ENCODE measurements around the gene MYL10. TPM values are rescaled to one million over a fixed set of nuclear protein-coding genes. Genes with fewer than 3 reads are reported as not detected.

The MYL10 gene
- total RNA-seq, 4 donors from 2014 or later, result 6.3 TPM; not detected in 3

DNA sequence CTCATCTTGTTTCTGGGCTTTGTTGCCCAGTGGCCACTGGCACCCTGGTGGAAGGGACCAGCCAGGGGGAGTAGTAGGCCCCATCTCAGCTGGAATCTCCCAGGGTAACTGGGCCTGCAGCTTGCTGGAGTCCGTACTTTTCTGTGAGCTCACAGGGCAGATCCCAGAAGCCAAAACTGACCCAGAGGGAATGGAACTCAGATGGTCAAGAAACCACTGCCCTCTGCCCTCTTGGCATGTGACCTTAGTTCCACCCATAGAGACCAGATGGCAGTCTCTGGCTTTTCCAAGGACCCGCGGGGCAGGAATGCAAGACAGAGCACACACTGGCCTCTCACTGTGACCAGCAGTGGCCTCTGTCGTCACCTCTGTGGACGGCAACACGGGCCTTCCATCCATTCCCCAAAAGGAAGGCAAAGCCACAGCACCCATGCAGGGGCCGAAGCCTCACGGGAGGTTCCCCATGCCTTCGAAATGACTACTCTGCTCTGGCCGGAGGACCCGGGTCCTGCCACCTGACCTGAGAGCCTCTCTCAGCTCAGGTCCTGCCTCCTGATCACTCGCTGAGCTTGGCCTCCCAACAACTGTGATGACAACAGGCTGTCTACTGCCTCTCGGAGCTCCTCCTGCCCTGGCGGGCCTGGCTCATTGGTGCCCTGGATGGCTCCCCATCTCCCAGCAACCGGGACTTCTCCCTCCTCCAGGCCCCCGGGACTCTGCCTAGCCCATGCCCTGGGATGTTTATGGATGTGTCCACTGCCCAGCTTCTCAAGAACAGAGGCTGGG lies 29.9 kb downstream of the MYL10 start:
- in situ Hi-C loops (cut with MboI; ENCODE audit: low sequenced_read_pairs in 4 of 4) (no loop called here), intact Hi-C loops (cut with DNase I; ENCODE audit: low total_unique reads) (no loop called here)
- no peak for ATAC-seq
- Histone ChIP-seq H3K27me3 (no peaks in the 10 kb centered on the region), H3K4me1 (peaks cover 0 to 4% of the 10 kb centered on the region in 2 donors), H3K9me3 (no peaks in the 10 kb centered on the region), H3K4me3 (no peak overlapping the region), H3K36me3 (no peaks in the 10 kb centered on the region), H3K27ac (peak overlapping the region in 1 of 4 donors; percentile 9)
- DNase-seq, result no peak
- TF ChIP-seq CTCF (IDR thresholded peaks at IDR 0.05 in 4 of 5, conservative IDR thresholded peaks at IDR 0.05 in 1 of 5), result no peak
- no peak for TF ChIP-seq POLR2A (IDR thresholded peaks at IDR 0.05)

- ATAC-seq, result no peak
- Histone ChIP-seq H3K27ac (no peak overlapping the region), H3K9me3 (no peaks in the 10 kb centered on the region), H3K4me3 (no peak overlapping the region), H3K27me3 (no peaks in the 10 kb centered on the region), H3K4me1 (peaks cover 0 to 4% of the 10 kb centered on the region in 2 donors), H3K36me3 (no peaks in the 10 kb centered on the region)
- TF ChIP-seq CTCF (IDR thresholded peaks at IDR 0.05 in 4 of 5, conservative IDR thresholded peaks at IDR 0.05 in 1 of 5), result no peak
- TF ChIP-seq POLR2A (IDR thresholded peaks at IDR 0.05), result no peak
- intact Hi-C loops (cut with DNase I; ENCODE audit: low total_unique reads), result no loop called here
- DNase-seq, result no peak
- in situ Hi-C loops (cut with MboI; ENCODE audit: low sequenced_read_pairs in 4 of 4), result no loop called here
These were observed 30.6 kb downstream of the MYL10 start for GRCh38 chr7:101598422-101598985.

- Histone ChIP-seq H3K27me3 (no peaks in the 10 kb centered on the region), H3K36me3 (no peaks in the 10 kb centered on the region), H3K9me3 (no peaks in the 10 kb centered on the region), H3K4me1 (peaks cover 0 to 4% of the 10 kb centered on the region in 2 donors), H3K27ac (no peak overlapping the region), H3K4me3 (no peak overlapping the region)
- TF ChIP-seq POLR2A (IDR thresholded peaks at IDR 0.05), result no peak
- no peak for TF ChIP-seq CTCF (IDR thresholded peaks at IDR 0.05 in 4 of 5, conservative IDR thresholded peaks at IDR 0.05 in 1 of 5)
- intact Hi-C loops (cut with DNase I; ENCODE audit: low total_unique reads), result no loop called here
- ATAC-seq, result no peak
- in situ Hi-C loops (cut with MboI; ENCODE audit: low sequenced_read_pairs in 4 of 4), result no loop called here
- no peak for DNase-seq
These were observed 31.2 kb downstream of the MYL10 start for GRCh38 chr7:101597941-101598340.

DNA sequence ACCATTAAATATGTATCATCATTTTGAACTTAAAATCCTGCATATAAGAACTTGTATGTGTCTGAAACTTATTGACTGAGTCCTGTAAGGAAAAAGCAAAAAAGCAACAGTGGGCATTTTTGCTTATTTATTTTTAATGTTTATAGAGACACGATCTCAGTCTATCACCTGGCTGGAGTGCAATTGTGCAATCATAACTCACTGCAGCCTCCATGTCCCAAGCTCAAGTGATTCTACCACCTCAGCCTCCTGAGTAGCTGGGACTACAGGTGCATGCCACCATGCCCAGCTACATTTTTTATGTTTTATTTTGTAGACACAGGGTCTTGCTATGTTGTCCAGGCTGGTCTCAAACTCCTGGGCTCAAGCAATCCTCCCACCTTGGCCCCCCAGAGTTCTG lies 32.2 kb downstream of the MYL10 start:
- Histone ChIP-seq H3K27ac (no peak overlapping the region), H3K36me3 (no peaks in the 10 kb centered on the region), H3K9me3 (no peaks in the 10 kb centered on the region), H3K27me3 (no peaks in the 10 kb centered on the region), H3K4me1 (no peaks in the 10 kb centered on the region), H3K4me3 (no peak overlapping the region)
- TF ChIP-seq CTCF (IDR thresholded peaks at IDR 0.05 in 4 of 5, conservative IDR thresholded peaks at IDR 0.05 in 1 of 5) (no peak), POLR2A (IDR thresholded peaks at IDR 0.05) (no peak)
- DNase-seq, result no peak
- in situ Hi-C loops (cut with MboI; ENCODE audit: low sequenced_read_pairs in 4 of 4) (no loop called here), intact Hi-C loops (cut with DNase I; ENCODE audit: low total_unique reads) (no loop called here)
- ATAC-seq, result no peak
